Hematopoietic multipotent progenitor cell treated with erythropoietin and hydrocortisone succinate and interleukin-3 and kit ligand, for 17 days (in vitro differentiated cells): ENCODE results near the gene NTPCR.

Experiments used
- DNase-seq: peaks from one replicate; pipeline ENCODE4 v3.0.0-alpha.2; 2015; ENCODE audit warnings: low spot score

The NTPCR gene

GRCh38 chr1:232962761-232963745 lies 12.6 kb downstream of the NTPCR start:
- no peak for DNase-seq

- no peak for DNase-seq
Observed at GRCh38 chr1:232964601-232965000, 14.2 kb downstream of the NTPCR start.

- no peak for DNase-seq
Observed at GRCh38 chr1:232965124-232965911, 14.9 kb downstream of the NTPCR start.

GRCh38 chr1:232965912-232966217 lies 15.5 kb downstream of the NTPCR start:
- no peak for DNase-seq

- no peak for DNase-seq
Observed at GRCh38 chr1:232966663-232967062, 16.3 kb downstream of the NTPCR start.

GRCh38 chr1:232968391-232968790 lies 18.0 kb downstream of the NTPCR start:
- DNase-seq, result no peak

- no peak for DNase-seq
Observed at GRCh38 chr1:232968965-232969364, 18.6 kb downstream of the NTPCR start.

- no peak for DNase-seq
Observed at GRCh38 chr1:232969799-232970198, 19.4 kb downstream of the NTPCR start.

GRCh38 chr1:232970508-232970907 lies 20.1 kb downstream of the NTPCR start:
- no peak for DNase-seq

- no peak for DNase-seq
Observed at GRCh38 chr1:232973652-232974611, 23.5 kb downstream of the NTPCR start.

- DNase-seq, result no peak
Observed at GRCh38 chr1:232974971-232975370, 24.6 kb downstream of the NTPCR start.

- no peak for DNase-seq
Observed at GRCh38 chr1:232978091-232978634, 27.8 kb downstream of the NTPCR start.

GRCh38 chr1:232978815-232979214 lies 28.4 kb downstream of the NTPCR start:
- no peak for DNase-seq

- DNase-seq, result no peak
Observed at GRCh38 chr1:232979558-232979957, 29.1 kb downstream of the NTPCR start.

- no peak for DNase-seq
Observed at GRCh38 chr1:232980355-232980978, 30.1 kb downstream of the NTPCR start.

- DNase-seq, result no peak
Observed at GRCh38 chr1:232980986-232981560, 30.7 kb downstream of the NTPCR start.

GRCh38 chr1:232982238-232982944 lies 32.0 kb downstream of the NTPCR start:
- DNase-seq, result no peak

- DNase-seq, result no peak
Observed at GRCh38 chr1:232983375-232983774, 33.0 kb downstream of the NTPCR start.

GRCh38 chr1:232983817-232984567 lies 33.6 kb downstream of the NTPCR start:
- no peak for DNase-seq
